Measurements from ENCODE around the gene INPP5F. TPM values are rescaled to one million over a fixed set of nuclear protein-coding genes. Genes with fewer than 3 reads are reported as not detected.

INPP5F gene
- total and polyA plus RNA-seq, 2 of the 13 experiments (the other 11 are each of a cell fraction or from before 2014, with no cell fraction given), result 12.5 to 15.7 TPM

GRCh38 chr10:119777686-119778085 lies 51.8 kb downstream of the INPP5F start (continued):
- TF ChIP-seq HNF1A (IDR thresholded peaks at IDR 0.05; ENCODE audit: low read depth) (no peak), HNF1A (CRISPR knock-in tag; IDR thresholded peaks at IDR 0.05; ENCODE audit: borderline replicate concordance) (no peak), ZNF367 (CRISPR knock-in tag; IDR thresholded peaks at IDR 0.05; ENCODE audit: borderline replicate concordance) (no peak), PCBP2 (optimal IDR thresholded peaks at IDR 0.05; ENCODE audit: low read depth, low read length, poor library complexity, severe bottlenecking) (no peak)

DNA sequence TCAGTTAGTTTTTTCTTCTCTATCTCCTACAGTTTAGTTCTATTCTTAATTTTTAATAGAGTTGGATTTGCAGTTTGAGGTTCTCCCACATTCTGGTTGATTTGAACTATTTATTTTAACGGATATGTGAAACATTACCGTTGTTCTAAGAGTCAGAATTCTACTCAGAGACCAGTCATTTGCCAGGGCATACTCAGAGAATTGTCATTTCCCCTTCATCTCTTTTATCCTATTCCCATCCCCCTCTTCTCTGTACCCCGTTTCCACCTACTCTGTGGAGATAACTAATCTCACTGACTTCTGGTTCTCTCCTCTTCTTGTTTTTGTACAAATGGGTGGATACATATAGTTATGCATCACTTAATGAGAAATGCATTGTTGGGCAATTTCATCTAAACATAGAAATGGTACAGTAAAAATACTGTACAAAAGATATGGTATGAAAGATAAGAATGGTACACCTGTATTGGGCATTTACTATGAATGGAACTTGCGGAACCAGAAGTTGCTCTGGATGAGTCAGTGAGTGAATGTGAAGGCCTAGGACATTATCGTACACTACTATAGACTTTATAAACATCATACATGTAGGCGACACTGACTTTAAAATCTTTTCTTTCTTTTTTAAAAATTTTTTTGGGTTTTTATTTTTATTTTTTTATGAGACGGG lies 53.1 kb downstream of the INPP5F start:
- Histone ChIP-seq H3K9ac (ENCODE audit: insufficient read depth, low read depth, low read length) (no peak overlapping the region), H3K4me3 (replicated peaks in 1 of 3; ENCODE audit: insufficient read depth in 1 of 3, low read depth in 2 of 3, low read length in 3 of 3) (no peak overlapping the region), H4K20me1 (ENCODE audit: insufficient read depth, low read length) (no peaks in the 10 kb centered on the region), H3K9me3 (ENCODE audit: low read length) (no peaks in the 10 kb centered on the region), H3K27ac (ENCODE audit: extremely low read length, insufficient read depth, low read length) (no peak overlapping the region), H3K36me3 (replicated peaks in 1 of 2; ENCODE audit: control insufficient read depth in 1 of 2, insufficient read depth in 2 of 2, low read length in 2 of 2) (peaks cover 0 to 4% of the 10 kb centered on the region in 2 experiments; a peak in 1 of 5 replicates), H2AFZ (ENCODE audit: low read length) (no peak overlapping the region), H3K4me2 (ENCODE audit: low read depth, low read length) (no peak overlapping the region), H3K79me2 (ENCODE audit: insufficient read depth, low read length) (peaks cover 4% of the 10 kb centered on the region), H3K4me1 (ENCODE audit: insufficient read depth, low read length) (peaks cover 4% of the 10 kb centered on the region), H3K27me3 (ENCODE audit: control insufficient read depth in 1 of 2, insufficient read depth in 2 of 2, low read length in 2 of 2) (no peaks in the 10 kb centered on the region)
- intact Hi-C loops (cut with micrococcal nuclease; ENCODE audit: unreplicated experiment), result no loop called here
- no TSS peak for BruUV-seq (replicated peaks)
- FAIRE-seq (no peak), ATAC-seq (no peak), DNase-seq (ENCODE audit: low spot score) (no peak)
- ChIA-PET POLR2A (no interaction called here), CTCF (ENCODE audit: low intra/inter-chr PET ratio, low total read pairs) (no interaction called here)
- in situ Hi-C loops (cut with HindIII; ENCODE audit: extremely low pct_ligation_motif_present, low pct_unique_long_range_greater_than_20kb), result no loop called here
- WGBS (ENCODE audit: low lambda C conversion rate), result 89% methylated on average over 7 of the region's 7 CpGs
- TF ChIP-seq SOX5 (CRISPR knock-in tag; IDR thresholded peaks at IDR 0.05; ENCODE audit: borderline replicate concordance) (no peak), PRPF4 (IDR thresholded peaks at IDR 0.05; ENCODE audit: low read depth, low read length, poor library complexity, severe bottlenecking) (no peak), ZNF431 (CRISPR knock-in tag; IDR thresholded peaks at IDR 0.05; ENCODE audit: borderline replicate concordance, low read depth) (no peak), ZNF788 (CRISPR knock-in tag; IDR thresholded peaks at IDR 0.05; ENCODE audit: borderline replicate concordance) (no peak), YEATS2 (CRISPR knock-in tag; IDR thresholded peaks at IDR 0.05; ENCODE audit: borderline replicate concordance) (no peak), ZNF816 (CRISPR knock-in tag; IDR thresholded peaks at IDR 0.05; ENCODE audit: borderline replicate concordance) (no peak), IKZF5 (CRISPR knock-in tag; IDR thresholded peaks at IDR 0.05) (no peak), XRCC5 (optimal IDR thresholded peaks at IDR 0.05; ENCODE audit: low read length) (no peak), ZNF878 (CRISPR knock-in tag; IDR thresholded peaks at IDR 0.05) (no peak)
- TF ChIP-seq, protein P1, sequence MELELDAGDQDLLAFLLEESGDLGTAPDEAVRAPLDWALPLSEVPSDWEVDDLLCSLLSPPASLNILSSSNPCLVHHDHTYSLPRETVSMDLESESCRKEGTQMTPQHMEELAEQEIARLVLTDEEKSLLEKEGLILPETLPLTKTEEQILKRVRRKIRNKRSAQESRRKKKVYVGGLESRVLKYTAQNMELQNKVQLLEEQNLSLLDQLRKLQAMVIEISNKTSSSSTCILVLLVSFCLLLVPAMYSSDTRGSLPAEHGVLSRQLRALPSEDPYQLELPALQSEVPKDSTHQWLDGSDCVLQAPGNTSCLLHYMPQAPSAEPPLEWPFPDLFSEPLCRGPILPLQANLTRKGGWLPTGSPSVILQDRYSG (CRISPR knock-in tag; IDR thresholded peaks at IDR 0.05), result no peak
